Measurements from ENCODE around the gene TMEM154.

- TF ChIP-seq, protein P1, sequence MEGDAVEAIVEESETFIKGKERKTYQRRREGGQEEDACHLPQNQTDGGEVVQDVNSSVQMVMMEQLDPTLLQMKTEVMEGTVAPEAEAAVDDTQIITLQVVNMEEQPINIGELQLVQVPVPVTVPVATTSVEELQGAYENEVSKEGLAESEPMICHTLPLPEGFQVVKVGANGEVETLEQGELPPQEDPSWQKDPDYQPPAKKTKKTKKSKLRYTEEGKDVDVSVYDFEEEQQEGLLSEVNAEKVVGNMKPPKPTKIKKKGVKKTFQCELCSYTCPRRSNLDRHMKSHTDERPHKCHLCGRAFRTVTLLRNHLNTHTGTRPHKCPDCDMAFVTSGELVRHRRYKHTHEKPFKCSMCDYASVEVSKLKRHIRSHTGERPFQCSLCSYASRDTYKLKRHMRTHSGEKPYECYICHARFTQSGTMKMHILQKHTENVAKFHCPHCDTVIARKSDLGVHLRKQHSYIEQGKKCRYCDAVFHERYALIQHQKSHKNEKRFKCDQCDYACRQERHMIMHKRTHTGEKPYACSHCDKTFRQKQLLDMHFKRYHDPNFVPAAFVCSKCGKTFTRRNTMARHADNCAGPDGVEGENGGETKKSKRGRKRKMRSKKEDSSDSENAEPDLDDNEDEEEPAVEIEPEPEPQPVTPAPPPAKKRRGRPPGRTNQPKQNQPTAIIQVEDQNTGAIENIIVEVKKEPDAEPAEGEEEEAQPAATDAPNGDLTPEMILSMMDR (IDR thresholded peaks at IDR 0.05), result no peak
- TF ChIP-seq POLR2A (IDR thresholded peaks at IDR 0.05), result no peak
Measured at GRCh38 chr4:152571296-152571695, 108.5 kb downstream of the TMEM154 start.

All from Peyer's patch (tissue), 4 donors.